HG03378 (cell line): ENCODE results near the gene TMSB4X.
"Not testable (repeated sequence)": the region's sequence is repeated elsewhere in the genome, so short reads cannot be mapped to it uniquely, and the experiment has no call there.

Source experiments
- ATAC-seq: cut with Tn5 transposase; IDR thresholded peaks from one replicate; pipeline ENCODE4 v1.9.1; 2021; ENCODE audit warnings: mild to moderate bottlenecking, moderate library complexity; ENCODE audit not compliant: unreplicated experiment

TMSB4X gene

DNA sequence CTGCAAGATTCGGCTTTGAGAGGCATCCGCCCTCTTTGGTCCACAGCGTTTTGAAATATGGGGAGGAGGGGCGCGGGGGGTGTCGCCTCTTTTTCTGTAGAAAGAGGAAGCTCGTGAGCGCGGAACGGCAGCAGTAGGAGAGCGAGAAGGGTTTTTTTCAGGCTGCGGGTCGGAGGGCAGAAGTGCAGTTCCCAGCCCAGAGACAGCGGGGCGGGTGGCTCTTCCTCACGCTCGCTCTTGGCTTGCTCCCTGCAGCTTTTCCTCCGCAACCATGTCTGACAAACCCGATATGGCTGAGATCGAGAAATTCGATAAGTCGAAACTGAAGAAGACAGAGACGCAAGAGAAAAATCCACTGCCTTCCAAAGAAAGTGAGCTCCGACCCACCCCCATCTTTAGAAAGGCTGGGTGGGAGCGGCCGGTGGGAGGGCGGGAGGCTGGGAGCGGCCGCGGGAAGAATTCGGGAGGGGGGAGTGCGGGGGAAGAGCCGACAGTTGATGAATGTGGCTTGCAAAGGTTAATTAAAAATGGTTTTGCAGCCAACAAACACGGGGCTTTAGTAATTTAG lies 1.2 kb downstream of the TMSB4X start:
- ATAC-seq, result no peak

DNA sequence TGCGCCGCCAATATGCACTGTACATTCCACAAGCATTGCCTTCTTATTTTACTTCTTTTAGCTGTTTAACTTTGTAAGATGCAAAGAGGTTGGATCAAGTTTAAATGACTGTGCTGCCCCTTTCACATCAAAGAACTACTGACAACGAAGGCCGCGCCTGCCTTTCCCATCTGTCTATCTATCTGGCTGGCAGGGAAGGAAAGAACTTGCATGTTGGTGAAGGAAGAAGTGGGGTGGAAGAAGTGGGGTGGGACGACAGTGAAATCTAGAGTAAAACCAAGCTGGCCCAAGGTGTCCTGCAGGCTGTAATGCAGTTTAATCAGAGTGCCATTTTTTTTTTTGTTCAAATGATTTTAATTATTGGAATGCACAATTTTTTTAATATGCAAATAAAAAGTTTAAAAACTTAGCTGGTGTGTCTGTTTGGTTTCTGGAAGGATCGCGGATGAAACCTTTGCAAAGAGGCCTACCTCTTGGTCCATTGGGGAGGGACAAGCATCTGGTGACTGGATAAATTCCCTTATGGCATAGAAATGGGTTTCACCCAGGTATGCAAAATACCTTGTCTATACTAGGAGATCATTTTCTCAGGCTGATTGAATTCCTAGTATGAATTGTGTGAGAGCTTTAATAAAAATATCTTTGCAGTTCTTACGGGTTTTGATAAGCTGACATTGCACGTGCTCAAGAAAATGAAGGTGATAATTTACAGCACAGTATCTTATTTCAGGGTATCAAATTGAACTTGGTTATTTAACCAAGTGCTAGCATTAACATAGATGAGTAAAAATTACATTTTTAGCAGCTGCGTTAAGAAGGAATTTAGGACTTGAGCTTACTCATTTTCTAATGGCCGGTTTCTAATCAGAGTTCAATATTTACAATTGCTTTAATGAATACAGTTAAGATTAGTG lies 2.2 kb downstream of the TMSB4X start:
- not testable (repeated sequence) for ATAC-seq

DNA sequence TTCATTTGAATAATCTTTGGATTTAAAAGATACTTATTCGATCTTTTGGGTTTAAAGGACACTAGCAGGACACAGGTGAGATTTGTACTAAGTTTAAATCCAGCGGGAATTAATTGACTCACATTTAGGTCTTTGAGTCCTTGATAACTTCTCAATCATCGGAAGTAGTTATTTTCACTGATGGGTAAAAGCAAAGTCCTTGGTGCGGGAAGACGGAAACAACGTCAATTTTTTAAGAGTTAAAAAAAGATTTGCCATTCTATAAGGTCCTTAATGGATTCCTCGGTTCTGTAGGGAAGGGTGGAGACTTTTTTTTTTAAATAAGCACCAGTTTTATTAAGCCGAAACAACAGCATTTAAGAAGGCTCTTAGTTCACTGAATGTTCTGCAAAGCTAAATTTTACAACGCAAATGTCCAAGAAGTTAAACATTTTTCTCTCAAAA lies 2.9 kb downstream of the TMSB4X start:
- ATAC-seq, result peak; percentile 7

DNA sequence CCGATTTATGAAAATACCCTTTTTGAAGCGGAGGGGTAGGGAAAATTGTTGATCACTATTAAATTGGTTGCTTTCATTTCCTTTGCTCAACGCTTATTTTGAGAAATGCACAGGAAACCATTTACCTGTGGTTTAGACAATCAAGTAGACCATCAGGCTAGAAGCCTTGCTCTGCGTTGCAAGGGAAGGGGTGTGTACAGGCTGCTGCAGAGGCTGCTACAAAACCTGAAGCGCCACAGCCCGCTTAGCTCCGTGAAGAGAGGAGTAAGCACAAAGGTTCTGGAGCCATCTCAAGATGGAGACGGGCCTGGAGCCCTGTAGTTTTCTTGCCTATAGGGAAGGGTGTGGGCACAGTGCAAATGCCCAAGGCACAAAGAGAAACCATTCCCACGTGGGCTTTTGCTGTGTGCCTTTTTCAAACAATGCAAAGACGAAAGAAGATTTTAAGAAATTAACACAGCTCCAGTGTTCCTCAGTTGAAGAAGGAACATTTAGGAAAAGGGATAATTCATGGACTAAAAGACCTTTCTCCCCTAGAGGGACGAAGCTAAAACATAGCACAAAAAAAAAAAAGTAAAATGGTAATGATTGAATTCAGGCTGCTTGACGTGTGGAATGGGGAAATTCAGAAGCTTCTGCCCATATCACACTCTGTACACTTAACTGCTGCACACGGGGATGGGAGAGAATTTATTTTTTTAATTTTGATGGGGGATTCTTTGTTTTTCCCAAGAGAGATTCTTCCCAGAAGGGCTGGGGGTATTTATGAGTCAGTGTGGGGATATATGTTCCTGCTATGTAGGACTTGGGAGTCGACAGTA lies 3.5 kb downstream of the TMSB4X start:
- ATAC-seq, result peak; percentile 44

DNA sequence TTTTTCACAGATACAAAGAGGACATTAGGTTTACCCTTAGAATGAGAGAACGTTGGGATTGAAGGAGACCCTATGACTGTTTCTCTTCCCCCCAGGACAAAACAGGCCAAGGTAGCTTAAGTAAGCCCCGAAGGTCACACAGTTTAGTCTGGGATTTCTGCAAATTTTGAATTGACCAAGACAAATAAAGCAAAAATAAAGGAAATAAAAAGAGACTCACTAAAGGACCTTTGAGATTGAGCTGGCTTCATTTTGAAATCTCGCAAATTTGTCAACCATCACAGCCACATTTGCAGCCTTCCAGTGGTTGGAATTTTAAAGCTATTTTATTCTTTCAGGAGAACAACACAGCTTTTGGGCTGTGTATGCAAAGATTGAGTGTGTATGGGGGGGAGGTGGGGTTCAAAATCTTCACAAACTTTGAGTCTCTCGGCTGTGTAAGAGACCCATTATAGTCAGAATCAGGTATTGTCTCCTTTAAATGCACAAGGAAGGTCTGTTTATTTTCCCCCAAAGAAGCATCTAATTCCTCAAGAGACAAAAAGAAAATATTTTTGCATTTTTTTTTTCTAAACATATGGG lies 4.2 kb downstream of the TMSB4X start:
- ATAC-seq, result no peak

DNA sequence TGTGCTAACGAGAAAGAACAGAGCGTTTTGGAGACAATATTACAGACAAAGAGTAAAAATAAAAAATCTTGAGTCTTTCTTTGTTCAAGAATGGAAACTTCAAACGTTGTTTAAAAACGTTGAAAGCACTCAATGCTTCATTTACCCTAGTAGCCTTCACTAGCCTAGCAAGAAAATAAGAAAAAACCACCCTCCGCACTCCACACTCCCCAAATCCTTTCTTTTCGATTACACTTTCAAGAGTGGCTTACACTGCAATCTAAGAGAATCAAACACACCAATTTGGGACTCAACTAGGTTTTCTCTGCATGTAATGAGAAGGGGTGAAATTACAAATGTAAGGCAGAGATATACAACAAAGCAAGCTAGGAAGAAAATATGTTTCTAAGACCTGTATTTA lies 4.7 kb downstream of the TMSB4X start:
- no peak for ATAC-seq

DNA sequence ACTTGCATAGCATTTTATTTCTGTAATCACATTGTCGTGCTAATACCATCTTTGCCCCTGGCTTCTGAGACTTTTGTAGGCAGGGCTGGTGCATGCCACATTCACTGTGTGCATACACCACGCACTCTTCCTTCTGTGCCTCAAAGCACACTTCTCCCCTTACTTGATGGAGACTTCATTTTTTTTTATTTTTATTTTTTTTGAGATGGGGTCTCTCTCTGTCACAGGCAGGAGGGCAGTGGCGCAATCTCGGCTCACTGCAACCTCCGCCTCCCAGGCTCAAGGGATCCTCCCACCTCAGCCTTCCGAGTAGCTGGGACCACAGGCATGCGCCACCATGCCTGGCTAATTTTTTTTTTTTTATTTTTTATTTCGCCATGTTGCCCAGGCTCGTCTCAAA lies 5.1 kb downstream of the TMSB4X start:
- ATAC-seq, result not testable (repeated sequence)

DNA sequence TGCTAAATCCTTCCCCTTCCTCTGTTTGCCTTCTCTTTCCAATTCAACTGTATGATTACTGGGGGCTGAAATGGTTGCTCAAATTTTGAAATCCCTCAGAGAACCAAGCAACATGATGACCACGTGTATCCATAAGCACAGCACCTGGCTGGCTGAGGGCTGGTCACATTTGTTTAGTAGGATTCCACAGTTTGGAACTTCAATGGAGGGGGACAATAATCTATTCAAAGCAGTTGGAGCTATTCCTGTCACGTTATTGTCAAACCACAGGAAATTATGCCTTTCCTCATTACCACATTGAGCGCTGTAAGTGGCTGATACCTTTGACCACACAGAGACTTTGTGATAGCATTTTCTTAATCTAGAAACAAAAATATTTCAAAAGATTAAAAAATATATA lies 7.0 kb downstream of the TMSB4X start:
- no peak for ATAC-seq

DNA sequence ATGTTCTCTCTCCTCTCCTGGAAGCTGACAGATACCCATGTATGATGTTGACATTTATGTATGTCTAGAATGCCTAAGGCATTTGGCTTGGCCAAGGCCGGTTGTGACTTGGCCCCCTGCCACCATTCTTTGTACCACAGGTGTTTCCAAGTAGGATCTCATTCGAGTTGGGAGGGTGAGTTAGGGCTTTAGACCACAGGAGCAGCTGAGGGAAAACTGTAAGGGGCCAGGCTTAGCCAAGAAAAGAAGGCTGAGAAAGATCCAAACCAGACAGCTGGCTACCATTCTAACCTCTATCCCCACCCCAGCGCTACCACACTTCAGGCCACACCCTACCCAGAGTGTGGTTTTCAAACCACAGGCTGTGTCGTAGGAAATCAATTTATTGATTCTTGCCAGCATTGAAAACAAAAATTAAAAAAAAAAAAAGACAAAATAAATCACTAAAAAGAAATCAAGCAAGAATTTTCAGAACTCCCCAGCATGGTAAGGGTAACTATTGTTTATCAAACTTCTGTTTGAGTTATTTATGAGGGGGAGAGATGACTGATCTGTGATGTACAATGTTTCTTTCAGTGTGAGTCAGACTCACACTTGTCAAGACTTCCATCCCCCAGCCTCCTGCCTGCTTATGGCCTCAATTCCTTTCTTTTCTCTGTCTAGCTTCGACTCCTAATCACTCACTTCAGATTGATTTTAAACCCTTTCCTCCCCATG lies 9.9 kb downstream of the TMSB4X start:
- peak; percentile 70 for ATAC-seq

DNA sequence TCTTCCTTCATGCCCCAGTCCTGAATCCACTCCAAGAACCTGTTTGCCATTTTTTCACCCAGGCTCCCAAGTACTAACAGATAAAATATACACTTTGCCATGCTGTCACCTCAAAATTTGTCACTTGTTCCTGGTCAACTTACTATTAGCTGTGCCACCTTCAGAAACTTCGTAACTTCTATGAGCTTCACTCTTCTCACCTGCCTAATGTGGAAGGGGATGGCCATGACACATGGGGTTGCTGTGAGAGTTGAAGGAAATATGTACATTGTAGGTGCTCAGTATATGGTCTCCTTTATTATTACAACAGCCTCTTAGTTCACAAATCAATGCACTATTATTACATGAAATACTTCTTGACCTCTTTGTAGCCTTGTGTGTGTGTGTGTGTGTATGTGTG lies 10.4 kb downstream of the TMSB4X start:
- no peak for ATAC-seq

DNA sequence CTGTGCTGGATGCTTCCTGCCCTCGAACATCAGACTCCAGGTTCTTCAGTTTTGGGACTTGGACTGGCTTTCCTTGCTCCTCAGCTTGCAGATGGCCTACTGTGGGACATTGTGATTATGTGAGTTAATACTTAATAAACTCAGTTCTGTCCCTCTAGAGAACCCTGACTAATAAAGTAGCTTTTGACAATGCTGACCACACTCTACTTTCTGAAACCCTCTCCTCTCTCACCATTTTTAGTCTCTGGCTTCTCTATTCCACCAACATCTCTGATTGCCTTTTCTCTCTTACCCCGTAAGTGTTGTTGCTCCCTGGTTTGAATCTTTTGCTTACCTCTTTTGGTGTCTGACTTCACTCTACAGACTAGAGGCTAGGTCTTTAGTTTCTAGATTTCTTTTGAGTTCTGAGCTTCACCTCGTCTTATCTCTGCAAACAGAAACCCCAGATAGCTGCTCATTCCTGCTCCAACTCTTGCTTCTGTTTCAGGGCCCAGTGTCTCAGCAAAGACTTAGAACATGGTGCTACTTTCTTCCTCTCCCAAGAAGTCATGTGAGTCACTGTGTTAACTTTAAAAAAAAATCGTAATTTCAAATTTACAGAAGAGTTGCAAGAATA lies 11.4 kb downstream of the TMSB4X start:
- ATAC-seq, result peak; percentile 37

DNA sequence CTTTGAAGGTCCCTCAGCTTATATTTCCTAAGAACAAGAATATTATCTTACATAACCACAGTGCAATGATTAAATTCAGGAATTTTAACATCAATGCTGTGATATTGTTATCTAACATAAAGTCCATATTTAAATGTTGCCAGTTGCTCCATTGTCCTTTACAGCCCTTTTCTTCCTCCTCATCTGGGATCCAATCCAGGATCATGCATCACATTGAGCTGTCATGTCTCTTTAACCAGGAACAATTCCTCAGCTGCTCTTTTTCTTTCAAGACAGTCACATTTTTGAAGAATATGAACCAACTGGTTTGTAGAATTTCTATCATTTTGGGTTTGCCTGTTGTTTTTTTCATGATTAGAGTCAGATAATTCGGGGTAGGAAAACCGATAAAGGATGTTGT lies 12.0 kb downstream of the TMSB4X start:
- no peak for ATAC-seq

DNA sequence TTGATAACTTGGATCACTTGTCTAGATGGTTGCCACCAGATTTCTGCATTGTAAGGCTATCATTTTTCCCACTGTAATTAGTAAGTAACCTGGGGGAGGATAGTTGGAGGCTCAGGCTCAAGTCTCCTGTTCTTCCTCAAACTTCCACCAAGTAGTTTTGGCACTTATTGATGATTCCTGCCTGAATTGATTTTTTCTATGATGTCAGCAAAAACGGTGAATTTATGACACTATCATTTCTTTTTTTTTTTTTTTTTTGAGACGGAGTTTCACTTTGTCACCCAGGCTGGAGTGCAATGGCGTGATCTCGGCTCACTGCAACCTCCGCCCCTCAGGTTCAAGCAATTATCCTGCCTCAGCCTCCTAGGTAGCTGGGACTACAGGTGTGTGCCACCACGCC lies 12.4 kb downstream of the TMSB4X start:
- no peak for ATAC-seq

DNA sequence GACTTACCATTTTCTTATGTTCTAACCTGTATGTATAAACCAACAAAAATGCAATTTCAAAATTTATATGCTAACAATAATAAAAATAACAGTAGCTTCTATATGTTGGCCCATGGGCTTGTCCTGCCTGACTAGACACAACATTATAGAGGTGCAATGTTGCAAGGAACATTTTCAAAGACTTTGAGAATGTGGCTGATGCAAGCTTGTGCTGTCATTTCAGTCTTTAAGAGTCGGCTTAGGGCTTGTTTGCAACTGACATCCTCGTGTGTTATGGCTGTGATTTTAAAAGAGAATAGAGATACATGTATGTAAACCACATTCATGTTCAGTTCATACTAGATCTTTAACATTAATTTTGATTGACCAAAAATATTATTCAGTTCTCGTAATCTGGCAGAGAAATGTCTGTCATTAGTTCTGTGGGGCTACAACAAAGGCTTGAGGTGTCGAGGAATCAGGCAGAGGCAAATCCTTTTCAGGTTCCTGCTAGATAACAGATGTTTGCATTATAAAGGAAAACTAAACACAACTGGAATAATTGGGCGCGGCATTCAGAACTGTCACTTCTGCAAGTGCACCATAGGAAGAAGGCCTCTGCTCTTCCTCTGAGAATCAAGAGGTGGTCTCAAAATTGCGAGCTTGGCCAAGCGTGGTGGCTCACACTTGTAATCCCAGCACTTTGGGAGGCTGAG lies 13.1 kb downstream of the TMSB4X start:
- no peak for ATAC-seq

DNA sequence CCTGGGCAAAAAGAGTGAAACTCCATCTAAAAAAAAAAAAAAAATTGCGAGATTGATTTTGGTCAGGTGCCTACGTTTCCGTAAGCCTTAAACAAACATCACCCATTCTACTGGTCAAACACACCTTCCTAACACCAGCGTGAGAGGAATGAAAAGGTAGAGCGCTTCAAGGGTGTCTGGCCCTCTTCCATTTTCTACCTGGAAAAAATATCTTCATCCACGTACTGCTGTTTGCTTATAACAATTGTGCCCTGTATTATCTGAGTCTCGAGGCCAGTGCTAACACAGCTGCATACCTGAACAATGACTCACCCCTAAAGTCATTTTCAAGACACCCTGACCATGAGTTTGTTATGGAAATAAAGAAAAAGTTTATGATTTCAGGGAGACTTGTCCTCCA lies 13.9 kb downstream of the TMSB4X start:
- no peak for ATAC-seq

DNA sequence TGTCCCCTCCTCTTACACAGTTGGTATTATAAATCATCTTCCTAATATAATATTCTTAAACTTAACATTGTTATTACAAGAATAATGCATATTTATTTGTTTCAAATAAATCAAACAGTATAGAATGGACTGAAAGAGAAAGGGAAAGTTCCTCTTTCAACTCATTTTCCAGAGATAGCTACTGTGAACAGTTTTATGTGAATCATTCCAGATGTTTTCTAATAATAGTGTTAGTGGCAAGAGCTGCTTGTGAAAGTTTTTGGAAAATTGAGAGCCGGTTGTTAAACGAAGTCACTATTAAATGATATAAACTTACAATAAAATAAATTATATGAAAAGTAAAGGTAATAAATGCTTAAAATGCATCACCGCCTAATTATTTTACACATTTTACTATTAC lies 14.6 kb downstream of the TMSB4X start:
- no peak for ATAC-seq

DNA sequence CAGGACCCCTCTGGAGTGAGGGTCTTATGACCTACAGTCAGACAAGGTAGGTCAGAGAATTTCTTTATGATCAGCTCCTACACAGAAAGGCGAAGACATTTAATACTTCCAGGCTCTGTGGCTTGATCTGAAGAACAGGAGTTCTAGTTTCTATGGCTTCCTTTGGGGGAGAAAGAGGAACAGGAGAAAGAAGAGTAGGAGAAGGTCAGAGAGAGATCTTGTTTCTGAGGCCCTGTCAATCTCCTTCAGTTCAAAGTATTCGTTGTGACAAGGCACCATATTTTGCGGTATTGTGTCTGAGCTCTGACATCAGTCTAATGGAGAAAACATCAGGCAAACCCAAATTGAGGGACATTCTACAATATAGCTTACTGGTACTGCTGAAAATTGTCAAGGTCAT lies 16.7 kb downstream of the TMSB4X start:
- ATAC-seq, result no peak

DNA sequence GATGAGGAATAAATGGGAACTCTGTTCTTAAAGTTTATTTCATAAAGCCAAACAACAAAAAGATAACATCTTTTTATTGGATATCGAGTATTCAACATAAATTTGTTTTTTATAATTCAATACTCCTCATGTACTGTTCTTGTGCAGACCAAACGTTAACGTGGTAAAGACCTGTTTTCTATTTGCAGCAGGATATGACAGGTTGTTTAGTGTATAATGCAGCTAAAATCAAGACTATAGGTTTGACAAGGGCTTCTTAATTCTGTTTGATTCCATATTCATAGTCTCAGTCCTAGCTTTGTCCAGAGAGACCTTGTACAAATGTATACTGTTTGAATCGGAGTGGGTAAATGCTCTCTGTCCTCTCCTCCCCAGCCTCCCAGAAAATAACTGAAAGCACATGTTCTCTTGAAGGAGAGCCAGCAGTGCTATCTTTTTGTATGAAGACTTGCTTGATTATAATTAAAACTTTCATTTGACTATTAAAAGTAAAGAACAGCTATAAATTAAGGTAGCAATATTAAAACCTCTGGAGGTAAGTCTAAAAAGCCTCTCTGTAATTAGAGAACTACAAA lies 17.7 kb downstream of the TMSB4X start:
- no peak for ATAC-seq

DNA sequence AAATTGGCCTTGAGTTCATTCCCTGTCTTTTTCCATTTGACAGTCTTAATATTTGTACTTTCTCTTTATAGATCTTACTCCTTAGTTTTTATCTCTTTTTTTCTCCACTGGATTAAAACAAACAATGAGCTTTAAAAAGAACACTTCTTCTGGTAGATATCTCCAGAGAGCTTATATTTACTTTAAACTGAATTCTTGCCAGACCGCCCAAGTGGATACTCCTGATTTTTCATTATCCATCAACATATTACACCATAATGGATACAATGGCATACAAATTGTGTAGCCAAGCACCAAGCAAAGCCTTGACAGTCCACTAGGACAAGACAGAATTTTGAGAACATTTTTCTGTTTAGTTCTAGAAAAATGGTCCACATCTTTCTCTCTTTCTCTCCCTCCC lies 18.9 kb downstream of the TMSB4X start:
- no peak for ATAC-seq
